Chondrocyte (in vitro differentiated cells): ENCODE measurements around the gene FBXL2. TPM values are rescaled to one million over a fixed set of nuclear protein-coding genes. Genes with fewer than 3 reads are reported as not detected.
A peak's percentile ranks its signal among the peaks of the same experiment; 100 is the strongest.

Source experiments
- DNase-seq: peaks from one replicate; pipeline ENCODE4 v3.0.0; 2021; ENCODE audit warnings: mixed read lengths, low spot score
- H3K27ac Mint-ChIP-seq: one replicate; pipeline ENCODE4 v1.8.0; 2021; ENCODE audit warnings: mild to moderate bottlenecking, moderate library complexity, mixed read lengths; ENCODE audit not compliant: unreplicated experiment
- H3K27me3 Mint-ChIP-seq: 2 replicates; pipeline ENCODE4 v1.8.0; 2021; ENCODE audit warnings: low read depth, mixed read lengths
- H3K36me3 Mint-ChIP-seq: 2 replicates; pipeline ENCODE4 v1.8.0; 2021; ENCODE audit warnings: low read depth, mixed read lengths
- H3K4me1 Mint-ChIP-seq: 2 replicates; pipeline ENCODE4 v1.8.0; 2021; ENCODE audit warnings: low read depth, mild to moderate bottlenecking, mixed read lengths
- H3K4me3 Mint-ChIP-seq: one replicate; pipeline ENCODE4 v1.8.0; 2021; ENCODE audit warnings: mild to moderate bottlenecking, moderate library complexity, mixed read lengths; ENCODE audit not compliant: unreplicated experiment
- H3K9me3 Mint-ChIP-seq: 2 replicates; pipeline ENCODE4 v1.8.0; 2021; ENCODE audit warnings: low read depth, mixed read lengths
- total RNA-seq: library from RNA; stranded (reverse); gene quantifications from 3 replicates; pipeline ENCODE4 v1.2.1, GENCODE V29; 2021
- TF ChIP-seq, protein P1 (sequence below): fragments of 200-600 bp; sonication (generic); IDR thresholded peaks from 2 replicates; pipeline ENCODE4 v1.5.0; 2021; ENCODE audit warnings: antibody characterized with exemption, mild to moderate bottlenecking, moderate library complexity

FBXL2 gene
- total RNA-seq, 1 donor from 2014 or later, result 22.2 TPM

DNA sequence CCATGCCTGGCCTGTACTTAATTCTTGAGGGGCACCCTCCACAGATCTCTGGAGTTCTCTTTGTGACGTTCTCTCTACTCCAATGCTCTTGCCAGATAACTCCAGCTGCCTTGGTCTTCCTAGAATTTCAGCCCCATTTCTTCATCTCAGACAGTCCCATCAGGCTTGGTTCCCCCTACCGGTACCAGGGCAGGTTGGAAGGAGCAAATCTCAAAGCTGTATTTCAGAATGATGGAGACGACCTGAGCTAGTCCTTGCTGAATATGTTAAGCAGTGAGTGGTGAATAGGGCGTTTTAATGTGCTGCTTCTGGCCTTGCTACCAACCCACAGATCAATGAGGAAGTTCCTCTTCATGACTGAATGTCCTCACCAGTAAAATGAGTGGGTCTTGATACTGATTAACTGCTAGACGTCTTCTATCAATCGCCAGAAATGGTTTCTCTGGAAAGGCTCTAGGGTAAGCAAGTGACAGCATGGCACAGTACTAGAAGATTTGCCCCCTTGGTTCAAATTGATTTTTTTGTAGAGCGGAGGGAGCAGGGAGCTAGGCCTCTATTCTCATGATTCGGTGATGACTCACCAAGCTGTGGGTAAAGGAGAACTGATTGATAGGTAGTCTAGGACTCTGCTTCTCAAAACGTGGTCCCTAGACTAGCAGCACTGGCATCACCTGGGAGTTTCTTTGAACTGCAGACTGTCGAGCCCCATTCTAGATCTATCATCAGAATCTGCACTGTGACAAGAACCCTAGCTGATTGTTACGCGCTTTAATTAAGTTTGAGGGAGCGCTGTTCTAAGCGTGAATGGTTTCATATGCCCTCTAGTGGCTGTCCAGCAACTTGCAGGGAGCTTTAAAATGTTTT lies 95.2 kb downstream of the FBXL2 start:
- no peaks in the 10 kb centered on the region for H3K27me3 Mint-ChIP-seq
- H3K27ac Mint-ChIP-seq, result peak overlapping the region; percentile 76
- peaks cover 8% of the 10 kb centered on the region for H3K9me3 Mint-ChIP-seq
- peaks cover 11% of the 10 kb centered on the region for H3K4me1 Mint-ChIP-seq
- TF ChIP-seq, protein P1, sequence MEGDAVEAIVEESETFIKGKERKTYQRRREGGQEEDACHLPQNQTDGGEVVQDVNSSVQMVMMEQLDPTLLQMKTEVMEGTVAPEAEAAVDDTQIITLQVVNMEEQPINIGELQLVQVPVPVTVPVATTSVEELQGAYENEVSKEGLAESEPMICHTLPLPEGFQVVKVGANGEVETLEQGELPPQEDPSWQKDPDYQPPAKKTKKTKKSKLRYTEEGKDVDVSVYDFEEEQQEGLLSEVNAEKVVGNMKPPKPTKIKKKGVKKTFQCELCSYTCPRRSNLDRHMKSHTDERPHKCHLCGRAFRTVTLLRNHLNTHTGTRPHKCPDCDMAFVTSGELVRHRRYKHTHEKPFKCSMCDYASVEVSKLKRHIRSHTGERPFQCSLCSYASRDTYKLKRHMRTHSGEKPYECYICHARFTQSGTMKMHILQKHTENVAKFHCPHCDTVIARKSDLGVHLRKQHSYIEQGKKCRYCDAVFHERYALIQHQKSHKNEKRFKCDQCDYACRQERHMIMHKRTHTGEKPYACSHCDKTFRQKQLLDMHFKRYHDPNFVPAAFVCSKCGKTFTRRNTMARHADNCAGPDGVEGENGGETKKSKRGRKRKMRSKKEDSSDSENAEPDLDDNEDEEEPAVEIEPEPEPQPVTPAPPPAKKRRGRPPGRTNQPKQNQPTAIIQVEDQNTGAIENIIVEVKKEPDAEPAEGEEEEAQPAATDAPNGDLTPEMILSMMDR, result peak; percentile 99
- no peak for DNase-seq
- no peak overlapping the region for H3K4me3 Mint-ChIP-seq
- H3K36me3 Mint-ChIP-seq, result peaks cover 20% of the 10 kb centered on the region

DNA sequence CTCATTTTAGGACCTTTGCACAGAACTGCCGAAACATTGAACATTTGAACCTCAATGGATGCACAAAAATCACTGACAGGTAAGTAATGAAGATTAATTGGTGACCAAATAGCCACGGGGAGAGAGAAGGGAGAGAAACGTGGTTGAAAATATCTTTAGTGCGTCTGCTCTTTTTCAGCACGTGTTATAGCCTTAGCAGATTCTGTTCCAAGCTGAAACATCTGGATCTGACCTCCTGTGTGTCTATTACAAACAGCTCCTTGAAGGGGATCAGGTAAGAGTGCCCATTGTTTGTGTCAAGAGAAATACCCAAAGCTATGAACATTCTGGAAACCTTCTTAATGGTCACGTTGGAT lies 95.8 kb downstream of the FBXL2 start:
- no peak overlapping the region for H3K27ac Mint-ChIP-seq
- no peak for DNase-seq
- no peak overlapping the region for H3K4me3 Mint-ChIP-seq
- H3K9me3 Mint-ChIP-seq, result peaks cover 8% of the 10 kb centered on the region
- H3K4me1 Mint-ChIP-seq, result peaks cover 15% of the 10 kb centered on the region
- H3K27me3 Mint-ChIP-seq, result no peaks in the 10 kb centered on the region
- TF ChIP-seq, protein P1, result no peak
- H3K36me3 Mint-ChIP-seq, result peaks cover 20% of the 10 kb centered on the region

DNA sequence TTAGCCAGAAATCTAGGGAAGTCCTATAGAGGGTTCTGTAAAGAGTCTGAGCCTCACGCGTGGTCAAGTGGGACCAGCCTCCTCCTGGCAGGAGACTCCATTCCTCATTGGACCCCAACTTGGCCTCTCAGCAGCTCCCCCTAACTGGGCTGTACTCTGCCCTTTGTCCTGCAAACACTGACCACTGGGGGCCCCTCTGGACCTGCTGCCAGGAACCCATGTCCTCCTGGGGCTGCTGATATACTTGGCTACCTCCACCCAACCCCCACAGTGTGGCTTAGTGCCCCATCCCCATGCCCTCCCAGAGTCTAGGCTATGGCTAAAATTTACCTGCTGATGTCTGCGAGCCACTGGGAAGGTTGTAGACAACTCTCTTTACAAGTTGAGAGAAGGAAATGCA lies 100.2 kb downstream of the FBXL2 start:
- Mint-ChIP-seq H3K4me3 (no peak overlapping the region), H3K27me3 (no peaks in the 10 kb centered on the region), H3K9me3 (no peaks in the 10 kb centered on the region), H3K27ac (no peak overlapping the region), H3K4me1 (peaks cover 11% of the 10 kb centered on the region), H3K36me3 (peaks cover 15% of the 10 kb centered on the region)
- TF ChIP-seq, protein P1, result no peak
- no peak for DNase-seq

DNA sequence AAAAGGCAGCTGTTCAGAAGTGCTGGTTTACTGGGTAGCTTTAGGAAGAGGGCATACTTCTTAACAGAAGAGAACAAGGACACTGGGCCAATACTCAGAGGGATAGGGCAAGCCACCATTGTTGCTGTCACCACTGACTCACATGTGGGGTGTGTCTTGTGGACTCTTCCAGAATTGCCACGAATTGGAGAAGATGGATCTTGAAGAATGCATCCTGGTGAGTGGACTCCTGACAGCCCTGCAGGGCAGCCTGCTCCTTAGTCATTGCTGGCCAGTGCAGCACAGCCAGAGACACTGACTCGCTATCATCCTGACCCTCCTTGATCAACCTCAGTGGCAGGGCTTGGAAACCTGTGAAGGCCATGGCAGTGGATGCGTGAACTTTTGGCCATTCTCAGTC lies 100.7 kb downstream of the FBXL2 start:
- H3K27ac Mint-ChIP-seq, result peak overlapping the region; percentile 45
- H3K36me3 Mint-ChIP-seq, result peaks cover 18% of the 10 kb centered on the region
- H3K4me3 Mint-ChIP-seq, result no peak overlapping the region
- TF ChIP-seq, protein P1, result no peak
- no peak for DNase-seq
- no peaks in the 10 kb centered on the region for H3K9me3 Mint-ChIP-seq
- no peaks in the 10 kb centered on the region for H3K27me3 Mint-ChIP-seq
- H3K4me1 Mint-ChIP-seq, result peaks cover 7% of the 10 kb centered on the region

DNA sequence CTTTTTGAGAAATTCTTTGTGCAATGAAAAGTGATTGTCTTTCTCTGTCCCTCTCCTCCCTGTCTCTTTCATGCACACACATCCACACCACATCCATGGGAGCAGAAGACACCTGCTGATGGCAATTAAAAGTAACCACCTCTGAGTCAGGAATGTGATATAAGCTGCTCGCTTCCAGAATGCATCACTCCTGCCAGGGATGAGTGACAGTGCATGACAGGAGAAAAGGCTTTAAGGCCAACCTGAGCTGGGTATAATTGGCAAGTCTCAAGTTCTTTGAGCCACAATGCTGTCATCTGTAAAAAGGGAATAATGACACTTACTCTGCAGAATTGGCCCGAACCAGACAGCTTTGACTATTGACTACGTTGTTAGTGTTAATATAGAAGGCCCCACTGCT lies 103.4 kb downstream of the FBXL2 start:
- TF ChIP-seq, protein P1, result no peak
- Mint-ChIP-seq H3K27ac (no peak overlapping the region), H3K36me3 (peaks cover 21% of the 10 kb centered on the region)

More for the DNA sequence above, 103.4 kb downstream of the FBXL2 start:
- Mint-ChIP-seq H3K4me3 (no peak overlapping the region), H3K9me3 (no peaks in the 10 kb centered on the region), H3K4me1 (peaks cover 4% of the 10 kb centered on the region), H3K27me3 (no peaks in the 10 kb centered on the region)
- no peak for DNase-seq
